HG03064 (cell line): ENCODE results near the gene TMEM128.
A peak's percentile ranks its signal among the peaks of the same experiment; 100 is the strongest.
"Not testable (repeated sequence)": the region's sequence is repeated elsewhere in the genome, so short reads cannot be mapped to it uniquely, and the experiment has no call there.

Experiments
- ATAC-seq: cut with Tn5 transposase; IDR thresholded peaks from one replicate; pipeline ENCODE4 v1.9.1; 2021; ENCODE audit warnings: low read depth; ENCODE audit not compliant: unreplicated experiment

Gene TMEM128

DNA sequence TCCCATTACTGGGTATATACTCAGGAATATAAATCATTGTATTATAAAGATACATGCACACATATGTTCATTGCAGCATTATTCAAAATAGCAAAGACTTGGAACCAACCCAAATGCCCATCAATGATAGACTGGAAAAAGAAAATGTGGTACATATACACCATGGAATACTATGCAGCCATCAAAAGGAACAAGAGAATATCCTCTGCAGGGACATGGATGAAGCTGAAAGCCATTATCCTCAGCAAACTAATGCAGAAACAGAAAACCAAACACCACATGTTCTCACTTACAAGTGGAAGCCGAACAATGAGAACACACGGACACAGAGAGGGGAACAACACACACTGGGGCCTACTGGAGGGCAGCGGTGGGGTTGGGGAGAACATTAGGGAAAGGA, 9.7 kb upstream of the TMEM128 start:
- not testable (repeated sequence) for ATAC-seq

DNA sequence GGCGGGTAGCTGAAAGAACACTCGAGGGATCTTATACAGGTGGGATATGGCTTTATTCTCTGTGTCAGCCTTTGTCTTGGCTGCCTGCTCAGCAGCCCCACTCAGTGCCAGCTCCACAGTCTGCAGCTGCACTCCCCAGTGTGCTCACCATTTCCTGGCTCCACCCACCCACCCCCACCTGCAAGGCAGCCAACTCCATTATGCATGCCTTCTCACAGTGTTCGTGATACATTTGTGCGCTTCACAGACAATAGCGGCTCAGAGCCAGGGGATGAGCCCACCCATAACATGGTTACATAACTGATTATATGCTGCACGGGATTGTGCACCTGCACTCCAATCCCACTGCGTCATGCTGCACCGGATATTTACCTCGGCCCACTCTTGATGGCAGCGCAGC, 8.8 kb upstream of the TMEM128 start:
- no peak for ATAC-seq

DNA sequence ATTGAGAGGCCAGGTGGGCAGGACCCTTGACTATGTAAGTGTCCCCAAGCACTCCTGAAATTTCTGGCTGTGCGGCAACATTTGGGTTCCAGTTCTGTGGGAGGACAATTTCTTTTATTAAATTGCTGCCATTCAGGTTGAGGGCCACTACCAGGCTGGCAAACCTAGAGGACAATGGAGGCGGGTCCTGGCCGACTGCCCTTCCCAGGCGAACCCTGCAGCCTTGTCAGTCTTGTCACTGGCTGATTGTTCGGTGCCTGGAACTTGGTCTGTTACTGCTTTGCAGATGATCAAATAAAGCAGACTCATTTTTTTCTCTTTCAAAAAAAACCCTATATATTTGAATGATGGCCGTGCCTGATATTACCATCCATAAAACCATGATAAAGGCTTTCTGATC, 6.6 kb upstream of the TMEM128 start:
- no peak for ATAC-seq

DNA sequence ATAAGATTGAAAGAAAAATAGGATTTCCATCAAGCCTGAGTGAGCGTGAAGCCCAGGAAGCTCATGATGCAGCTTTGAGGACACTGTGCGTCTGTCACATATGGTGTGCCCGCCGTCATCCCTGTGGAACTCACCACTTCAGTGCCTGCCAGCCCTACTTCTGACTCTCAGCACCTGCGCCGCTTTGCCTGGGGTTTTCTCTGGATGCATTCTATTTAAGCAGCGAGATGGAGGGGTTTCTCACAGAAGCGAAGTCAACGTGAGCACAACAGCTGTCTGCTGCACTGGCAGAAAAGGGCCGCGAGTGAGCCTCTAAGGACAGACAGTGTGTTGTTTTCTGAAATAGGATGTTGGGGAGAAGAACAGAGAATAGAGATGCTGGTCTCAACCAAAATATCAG, 6.2 kb upstream of the TMEM128 start:
- no peak for ATAC-seq

DNA sequence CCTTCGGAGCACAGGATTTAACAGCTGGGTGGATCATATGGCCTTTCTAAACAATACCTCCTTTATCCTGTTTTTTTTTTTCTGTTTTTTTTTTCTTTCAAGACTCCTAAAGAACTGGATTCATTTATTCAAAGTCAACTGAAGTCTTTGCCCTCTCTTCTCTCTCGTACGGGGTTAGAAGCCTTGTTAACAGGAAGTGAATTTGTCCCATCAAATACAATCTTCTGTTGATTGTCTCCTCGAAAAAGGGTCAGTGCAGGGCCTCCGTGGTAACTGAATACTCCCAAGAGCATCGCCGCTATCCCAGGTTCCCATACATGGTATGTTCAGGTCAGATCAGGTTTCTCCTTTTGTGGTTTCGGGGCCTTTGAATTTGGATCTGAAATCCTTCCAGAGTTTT, 1.8 kb upstream of the TMEM128 start:
- ATAC-seq = no peak

DNA sequence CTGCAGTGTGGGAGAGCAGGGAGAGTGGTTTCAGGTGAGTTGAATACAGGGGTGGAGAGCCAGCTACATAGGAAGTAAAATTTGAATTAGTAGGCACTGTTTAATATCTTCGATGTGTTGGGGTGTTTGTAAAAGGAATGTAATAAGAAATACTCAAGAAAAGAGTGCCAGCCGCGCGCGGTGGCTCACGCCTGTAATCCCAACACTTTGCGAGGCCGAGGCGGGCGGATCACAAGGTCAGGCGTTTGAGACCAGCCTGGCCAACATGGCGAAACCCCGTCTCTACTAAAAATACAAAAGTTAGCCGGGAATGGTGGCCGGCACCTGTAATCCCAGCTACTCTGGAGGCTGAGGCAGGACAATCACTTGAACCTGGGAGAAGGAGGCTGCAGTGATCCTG, 1.3 kb upstream of the TMEM128 start:
- ATAC-seq = not testable (repeated sequence)

DNA sequence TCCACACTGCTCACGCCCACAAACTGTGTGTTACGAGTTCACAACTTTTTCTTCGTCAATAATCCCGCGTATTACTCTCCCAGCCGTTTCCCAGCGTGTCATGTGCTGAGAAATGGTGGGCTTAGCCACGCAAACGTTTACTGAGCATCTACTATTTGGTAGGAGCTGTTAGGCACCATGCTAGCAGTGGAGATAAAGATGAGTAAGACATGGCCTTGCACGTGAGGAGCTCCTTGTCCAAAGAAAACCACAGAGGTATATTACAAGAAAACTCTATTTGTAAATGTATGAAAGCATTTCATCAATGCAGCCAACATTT, 821 bp upstream of the TMEM128 start:
- ATAC-seq = no peak

DNA sequence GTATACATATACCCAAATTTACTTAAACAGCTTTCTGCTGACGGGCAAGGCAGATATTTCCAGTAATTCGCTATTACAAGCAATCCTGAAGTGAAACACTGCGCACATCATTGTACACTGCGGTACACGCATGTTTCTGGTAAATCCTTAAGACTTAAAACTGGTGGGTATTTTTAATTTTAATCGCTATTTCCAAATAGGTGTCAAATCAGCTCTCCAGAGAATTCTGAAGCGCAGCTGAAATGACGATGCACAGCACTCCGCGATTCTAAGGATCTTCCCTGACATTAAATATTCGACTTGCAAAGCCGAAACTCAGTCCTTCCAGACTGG, 361 bp downstream of the TMEM128 start:
- peak; percentile 4 for ATAC-seq

DNA sequence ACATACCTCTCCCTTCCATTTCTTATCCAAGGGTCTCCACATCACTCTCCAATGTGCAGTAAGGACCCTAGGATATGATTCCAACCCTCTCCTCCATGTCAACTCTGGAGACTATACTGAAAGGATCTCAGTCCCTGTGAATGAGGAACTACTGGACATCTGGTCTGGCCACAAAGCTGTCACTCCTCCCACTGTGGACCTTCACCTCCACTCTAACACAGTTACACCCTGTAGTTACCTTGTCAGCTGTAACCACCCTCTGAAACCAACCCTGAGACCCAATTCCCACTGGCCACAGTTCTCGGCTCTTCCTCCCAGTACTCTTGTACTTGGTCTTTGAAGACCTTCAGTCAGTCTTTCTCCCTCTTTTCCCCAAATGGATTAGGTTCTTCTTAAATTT, 2.9 kb downstream of the TMEM128 start:
- ATAC-seq = no peak

DNA sequence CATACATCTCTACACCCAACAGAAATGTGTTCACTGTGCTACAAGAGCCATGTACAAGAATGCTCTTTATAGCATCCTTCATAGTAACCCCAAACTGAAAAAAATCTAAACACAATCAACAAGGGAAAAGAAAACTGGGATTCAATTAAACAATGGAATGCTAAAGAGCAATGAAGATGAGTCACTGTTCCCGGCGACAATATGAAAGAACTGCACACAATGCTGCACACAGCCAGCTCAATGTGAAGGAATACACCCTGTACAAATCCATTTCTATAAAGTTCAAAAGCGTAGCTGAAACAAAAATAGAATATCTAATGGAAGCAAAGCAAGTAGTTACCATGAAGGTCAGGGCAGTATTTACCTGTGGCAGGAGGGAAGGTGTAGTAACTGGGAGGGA, 8.5 kb downstream of the TMEM128 start:
- not testable (repeated sequence) for ATAC-seq

DNA sequence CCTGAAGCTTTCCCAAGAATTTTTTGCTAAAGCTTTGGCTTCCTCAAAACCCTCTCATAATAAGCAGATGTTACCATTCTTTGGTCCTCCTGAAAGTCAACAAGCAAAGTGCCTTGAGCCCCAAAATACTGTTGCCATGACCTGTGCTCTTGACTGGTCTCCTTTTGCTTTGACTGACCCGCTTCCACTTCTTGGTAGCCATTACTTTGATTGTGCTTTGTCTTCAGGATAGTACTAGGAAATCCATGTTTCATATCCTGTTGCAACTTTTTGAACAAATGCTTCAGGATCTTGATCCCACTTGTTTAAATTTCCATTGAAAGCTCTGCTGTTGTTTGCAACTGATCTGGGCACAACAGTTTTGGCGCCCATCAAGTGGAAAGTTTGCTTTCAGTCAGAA, 14.4 kb downstream of the TMEM128 start:
- ATAC-seq = no peak

DNA sequence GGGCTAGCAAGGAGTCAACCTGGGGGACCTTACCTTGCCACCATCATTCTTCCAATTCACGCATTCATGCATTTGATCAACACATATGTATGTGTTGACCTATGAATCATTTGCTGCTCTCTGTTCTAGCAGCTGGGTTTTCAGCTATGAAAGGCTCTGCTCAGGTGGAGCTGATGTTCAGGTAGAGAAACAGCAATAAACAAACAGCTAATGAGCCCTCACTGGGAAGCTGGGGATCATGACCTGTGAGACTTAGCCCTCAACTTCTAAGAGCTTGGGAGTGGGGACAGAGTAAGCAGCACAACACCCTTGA, 19.7 kb downstream of the TMEM128 start:
- ATAC-seq = no peak

DNA sequence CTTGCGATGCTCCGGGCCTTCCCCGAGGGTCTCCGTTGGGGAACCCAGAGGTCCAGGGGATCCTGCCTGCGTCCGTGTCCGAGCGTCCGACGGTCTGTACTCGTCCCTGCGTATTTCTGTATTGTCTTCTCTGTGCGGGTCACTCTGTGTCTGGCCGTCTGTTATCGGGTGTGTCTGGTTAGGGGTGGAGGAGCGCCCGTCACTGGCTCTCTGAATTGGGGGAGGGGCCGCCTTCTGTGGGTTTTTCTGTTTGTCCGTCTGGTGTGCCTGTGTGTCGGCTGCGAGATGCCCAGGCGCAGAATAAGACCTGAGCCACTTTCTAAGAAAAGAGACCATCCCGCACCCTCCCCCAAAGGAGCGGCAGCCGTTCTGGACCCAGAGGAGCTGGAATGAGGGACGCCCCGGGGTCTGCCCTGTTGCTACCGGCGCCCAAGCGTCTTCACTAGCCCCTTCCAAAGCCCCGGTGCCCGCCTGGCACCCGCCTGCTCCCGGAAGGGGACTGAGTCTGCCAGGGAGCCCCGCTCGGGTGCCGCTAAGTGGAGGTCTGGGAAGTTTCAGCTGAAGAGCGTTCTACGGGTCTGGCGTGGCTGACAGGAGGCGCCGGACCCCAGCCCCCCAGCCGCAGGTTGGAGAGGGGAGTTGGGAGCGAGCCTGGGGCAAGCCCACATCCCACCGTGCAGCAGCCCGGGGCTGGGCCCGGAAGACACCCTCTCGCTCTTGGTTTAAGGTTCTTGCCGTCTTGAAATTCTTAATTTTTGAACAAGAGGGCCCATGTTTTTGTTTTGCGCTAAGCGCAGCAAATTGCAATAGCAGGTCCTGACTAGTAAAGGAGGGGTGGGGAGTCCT, 20.3 kb downstream of the TMEM128 start:
- ATAC-seq = no peak

DNA sequence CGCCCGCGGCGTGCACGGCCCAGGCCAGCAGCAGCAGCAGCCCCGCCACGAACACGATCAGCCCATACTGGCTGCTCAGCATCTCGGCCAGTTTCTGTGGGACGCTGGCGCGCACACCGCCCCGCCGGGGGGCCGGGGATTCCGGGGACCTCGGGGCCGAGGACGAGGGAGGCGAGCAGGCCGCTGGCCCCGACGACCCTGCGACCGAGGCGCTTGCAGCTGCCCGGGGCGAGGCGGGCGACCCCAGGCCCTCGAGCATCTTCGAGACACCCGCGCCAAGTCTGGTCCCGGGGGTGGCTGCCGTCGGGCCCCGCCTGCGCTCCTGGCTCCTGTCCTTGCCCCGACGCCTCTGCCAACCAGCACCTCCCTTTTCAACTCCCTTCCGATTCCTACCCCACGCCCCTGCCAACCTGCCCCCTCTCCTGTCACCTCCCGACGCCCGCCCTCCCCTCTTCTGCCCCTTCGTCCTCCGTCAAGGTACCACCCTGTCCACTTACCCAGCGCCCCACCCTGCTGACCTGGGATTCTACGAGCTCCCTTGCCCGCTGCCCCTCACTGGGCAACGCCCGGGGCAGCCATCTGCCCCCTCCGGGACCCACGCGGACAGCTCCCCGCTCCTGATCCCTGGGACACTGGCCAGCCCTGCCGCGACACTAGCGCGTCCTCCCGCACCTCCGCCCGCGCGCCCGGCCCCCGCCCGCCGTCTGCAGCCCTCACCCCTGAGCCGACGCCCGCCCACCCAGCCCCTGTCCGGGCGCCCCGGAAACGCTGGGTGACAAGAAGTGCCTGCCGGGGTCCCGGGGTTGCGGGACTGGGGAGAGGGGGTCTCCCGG, 21.2 kb downstream of the TMEM128 start, which contains the start of gene OTOP1:
OTOP1 (minus strand) TSS at position 324 of the 833 bp plus-strand sequence; CDS start at position 259, 65 bp downstream.
- ATAC-seq = no peak

DNA sequence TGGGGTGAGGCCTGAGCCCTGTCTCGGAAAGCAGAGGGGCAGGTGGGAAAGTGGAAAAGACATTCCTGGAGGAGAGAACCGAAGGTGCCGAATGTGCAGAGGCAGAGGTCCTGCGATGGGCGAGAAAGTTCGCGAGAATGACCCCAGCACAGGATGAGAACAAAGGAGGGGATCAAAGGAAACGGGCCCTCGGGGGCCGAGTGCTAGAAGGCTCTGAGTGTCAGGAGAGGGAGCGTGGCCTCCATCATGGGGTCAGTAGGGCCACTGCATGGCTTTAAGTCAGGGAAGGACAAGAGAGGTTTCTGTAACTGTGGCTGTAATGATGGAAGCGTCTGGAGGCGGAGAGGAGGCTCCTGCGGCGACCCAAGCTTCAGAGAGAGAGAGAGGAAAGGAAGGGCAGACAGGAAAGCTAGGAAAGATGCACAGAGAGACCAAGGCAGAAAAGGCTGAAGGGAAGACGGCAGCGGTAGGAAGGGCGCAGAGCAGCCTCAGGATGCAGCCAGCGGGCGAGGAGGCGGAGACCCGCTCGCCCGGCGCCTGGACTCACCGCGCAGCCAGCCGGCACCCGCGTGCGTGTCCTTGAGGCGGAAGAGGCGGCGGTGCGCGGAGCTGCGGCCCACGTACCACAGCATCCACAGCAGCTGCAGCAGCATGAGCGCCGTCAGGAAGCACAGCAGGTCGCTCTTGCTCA, 22.0 kb downstream of the TMEM128 start:
- ATAC-seq = no peak

DNA sequence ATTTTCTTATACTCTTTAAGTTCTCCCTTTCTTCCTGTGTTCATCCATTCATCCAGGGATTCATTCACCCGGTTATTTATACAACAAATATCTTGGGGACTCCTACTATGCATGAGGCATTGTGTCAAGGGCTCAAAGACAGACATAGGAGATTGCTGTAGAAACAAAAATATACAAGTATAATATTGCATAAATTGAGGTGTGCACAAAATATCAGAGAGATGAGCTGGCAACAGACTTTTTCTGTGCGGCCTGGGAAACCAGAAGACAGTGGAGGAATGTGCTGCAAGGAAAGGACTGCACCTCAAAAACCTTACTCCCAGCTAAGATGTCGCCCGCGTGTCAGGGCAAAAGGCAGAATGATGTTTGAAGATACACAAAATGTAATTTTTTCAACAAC, 30.9 kb downstream of the TMEM128 start:
- no peak for ATAC-seq

DNA sequence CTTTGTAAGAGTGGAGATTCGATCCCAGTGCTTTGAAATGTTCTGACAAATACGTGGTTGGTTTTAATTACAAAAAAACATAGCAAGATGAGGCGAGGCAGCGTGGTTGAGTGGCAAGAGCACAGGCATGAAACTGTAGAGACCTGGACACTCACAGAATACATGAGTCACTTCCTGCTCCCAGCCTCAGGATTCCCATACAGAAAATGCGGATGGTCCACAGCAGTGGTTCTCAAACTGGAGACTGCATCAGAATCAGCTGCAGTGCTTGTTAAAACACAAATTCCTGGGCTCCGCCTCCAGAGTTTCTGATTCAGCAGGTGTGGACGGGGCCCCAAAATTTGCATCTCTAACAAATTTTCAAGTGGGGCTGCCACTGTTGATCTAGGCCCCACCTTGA, 31.4 kb downstream of the TMEM128 start:
- ATAC-seq = no peak

DNA sequence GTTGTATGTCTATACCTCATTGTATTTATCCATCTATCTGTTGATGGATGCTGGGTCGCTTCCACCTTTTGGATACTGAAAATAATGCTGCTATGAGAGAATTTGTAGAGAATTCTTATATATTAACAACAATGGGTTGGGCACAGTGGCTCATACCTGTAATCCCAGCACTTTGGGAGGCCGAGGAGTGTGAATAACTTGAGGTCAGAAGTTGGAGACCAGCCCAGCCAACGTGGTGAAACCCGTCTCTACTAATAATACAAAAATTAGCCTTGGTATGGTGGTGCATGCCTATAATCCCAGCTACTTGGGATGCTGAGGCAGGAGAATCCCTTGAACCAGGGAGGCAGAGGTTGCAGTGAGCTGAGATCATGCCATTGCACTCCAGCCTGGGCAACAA, 34.3 kb downstream of the TMEM128 start:
- not testable (repeated sequence) for ATAC-seq

DNA sequence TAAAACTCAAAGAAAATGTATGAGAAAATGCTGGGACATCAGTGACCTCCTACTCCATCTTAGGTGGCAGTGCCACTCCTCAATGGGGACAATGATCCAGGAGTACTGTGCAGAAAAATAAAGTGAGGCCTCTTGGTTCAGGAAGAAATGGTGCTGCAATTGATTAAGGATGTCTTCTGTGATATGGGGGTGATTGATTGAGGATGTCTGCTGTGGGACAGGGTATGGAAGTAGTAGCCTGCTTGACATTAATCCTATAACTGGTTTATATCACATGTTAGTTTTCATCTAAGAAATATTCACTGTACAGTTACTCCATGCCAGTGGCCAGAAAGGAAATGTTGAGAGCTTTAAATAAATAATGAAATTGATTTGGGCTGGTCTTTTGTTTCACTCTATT, 41.8 kb downstream of the TMEM128 start:
- no peak for ATAC-seq

DNA sequence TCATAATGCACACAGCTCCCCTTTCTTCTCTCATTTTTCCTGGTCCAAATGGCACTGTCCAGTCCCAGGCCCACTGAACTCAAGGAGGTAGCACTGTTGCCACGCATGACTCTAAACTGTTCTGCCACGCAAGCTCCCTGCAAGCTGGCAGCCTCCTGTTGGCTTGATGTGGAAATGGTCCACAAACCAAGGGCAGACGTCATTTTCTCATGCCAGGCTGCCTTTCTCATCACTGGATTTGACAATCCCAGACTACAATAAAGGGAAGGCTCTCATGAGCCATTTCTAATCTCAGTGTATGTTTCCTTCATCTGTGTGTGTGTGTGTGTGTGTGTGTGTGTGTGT, 43.6 kb downstream of the TMEM128 start:
- no peak for ATAC-seq

DNA sequence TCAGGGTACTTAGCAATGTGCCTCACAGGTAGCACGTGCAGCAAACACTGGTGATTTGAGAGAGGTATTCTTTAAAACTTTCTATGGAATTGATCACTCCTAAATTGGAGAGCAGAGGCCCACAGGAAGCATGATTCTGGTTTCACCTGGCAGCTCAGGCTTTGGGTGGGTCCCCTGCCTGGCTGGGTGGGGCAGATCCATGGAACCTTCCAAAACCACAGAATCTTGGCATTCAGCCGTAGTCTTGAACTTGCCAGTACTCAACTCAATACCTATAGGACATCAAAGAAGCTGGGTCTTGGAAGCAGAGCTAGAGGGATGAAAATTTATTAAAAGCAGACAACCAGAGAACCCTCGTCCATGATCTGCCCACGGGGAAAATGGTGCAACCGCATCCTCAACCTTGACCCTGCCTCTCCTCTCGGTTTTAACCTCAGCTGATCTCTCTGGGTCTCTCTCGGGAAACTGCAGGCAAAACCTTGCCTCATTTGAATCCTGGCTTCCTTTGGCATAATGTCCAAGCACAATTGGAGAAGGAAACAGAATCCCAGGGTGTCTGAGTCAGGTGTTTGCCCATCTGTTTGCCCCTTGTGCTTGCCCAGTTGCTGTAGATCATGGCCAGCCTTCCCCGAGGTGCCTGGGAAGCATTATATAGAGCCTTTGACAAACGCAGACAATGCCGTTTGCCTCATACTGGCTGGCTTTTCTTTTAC, 44.2 kb downstream of the TMEM128 start:
- ATAC-seq = no peak
